ENCODE measurements around the gene APP.

The APP gene

GRCh38 chr21:25967901-25968438, 202.6 kb downstream of the APP start:
- no peak for DNase-seq

GRCh38 chr21:25967181-25967900, 203.2 kb downstream of the APP start:
- no peak for DNase-seq

DNA sequence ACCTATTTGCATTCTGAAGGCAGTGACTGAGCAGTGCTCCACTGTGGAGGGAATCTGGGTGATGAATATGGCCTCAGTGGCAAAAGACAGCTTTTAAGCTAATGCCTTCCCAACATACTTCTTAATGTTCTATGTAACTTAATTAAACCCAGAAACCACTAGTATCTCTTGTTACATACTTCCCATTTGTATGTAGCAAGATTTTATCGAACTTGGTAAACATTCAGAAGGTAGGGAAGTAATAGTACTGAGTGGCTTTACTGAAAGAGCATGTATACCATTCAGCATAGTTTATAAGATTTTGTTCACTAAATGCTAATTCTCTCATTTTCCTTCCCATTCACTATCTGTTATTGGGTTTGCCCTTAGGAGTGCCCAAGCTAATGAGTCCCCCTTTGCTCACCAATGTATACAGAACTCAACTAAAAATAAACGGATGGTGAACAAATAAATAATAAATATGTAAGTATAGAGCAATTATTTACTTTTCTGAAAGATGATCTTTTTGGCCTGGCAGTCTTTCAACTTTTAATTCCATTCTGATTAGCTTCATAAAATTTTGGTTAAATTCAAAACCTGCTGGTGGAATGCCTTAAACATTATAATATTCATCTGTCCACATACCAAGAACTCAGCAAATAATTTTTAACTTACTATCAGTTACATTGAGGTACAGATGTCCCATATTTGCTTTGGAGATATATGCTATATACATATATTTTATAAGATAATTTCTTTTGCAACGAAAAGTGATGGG, 204.4 kb downstream of the APP start:
- DNase-seq = no peak

DNA sequence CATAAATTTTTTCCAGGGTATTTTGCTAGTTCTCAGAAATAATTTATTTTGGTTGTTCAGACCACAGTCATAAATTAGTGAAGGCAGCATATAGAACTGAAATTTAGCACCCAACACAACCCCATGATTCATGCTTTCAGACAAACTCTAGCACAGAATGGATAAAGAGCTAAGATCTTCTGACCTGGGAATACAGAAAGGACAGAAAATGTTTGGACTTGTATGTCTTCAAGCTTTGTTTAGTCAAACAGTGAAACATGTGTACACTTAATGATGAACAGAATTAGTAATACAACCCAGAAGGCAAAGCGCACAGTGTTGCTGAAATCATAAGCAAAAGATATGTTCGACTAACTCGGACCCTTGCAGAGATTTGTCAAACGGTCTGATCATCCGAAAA, 205.6 kb downstream of the APP start:
- no peak for DNase-seq

- DNase-seq = no peak
Observed at GRCh38 chr21:25964015-25964414, 206.6 kb downstream of the APP start.

DNA sequence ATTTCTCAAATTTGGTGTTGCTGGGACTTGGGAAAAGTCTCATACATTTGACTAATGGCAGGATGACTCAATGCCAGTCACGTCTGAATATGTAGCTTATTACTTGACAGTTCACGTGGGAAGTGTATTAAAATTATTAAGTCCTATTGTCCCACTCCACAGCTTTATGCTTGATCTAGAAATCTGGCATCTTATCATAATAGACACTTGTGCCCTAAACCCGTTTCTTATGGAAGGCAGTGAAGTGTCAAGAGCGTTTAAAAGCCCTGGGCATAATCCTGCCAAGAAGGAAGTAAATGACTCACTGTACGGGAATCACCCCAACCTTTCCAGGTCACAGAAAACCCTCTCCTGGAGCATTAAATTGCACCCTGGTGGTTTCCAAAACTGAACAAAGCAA, 207.4 kb downstream of the APP start:
- DNase-seq = no peak

GRCh38 chr21:25961042-25961441, 209.5 kb downstream of the APP start:
- no peak for DNase-seq

GRCh38 chr21:25960402-25960801, 210.2 kb downstream of the APP start:
- DNase-seq = no peak

GRCh38 chr21:25959799-25960198, 210.8 kb downstream of the APP start:
- DNase-seq = no peak

GRCh38 chr21:25956993-25957714, 213.4 kb downstream of the APP start:
- DNase-seq = no peak

DNA sequence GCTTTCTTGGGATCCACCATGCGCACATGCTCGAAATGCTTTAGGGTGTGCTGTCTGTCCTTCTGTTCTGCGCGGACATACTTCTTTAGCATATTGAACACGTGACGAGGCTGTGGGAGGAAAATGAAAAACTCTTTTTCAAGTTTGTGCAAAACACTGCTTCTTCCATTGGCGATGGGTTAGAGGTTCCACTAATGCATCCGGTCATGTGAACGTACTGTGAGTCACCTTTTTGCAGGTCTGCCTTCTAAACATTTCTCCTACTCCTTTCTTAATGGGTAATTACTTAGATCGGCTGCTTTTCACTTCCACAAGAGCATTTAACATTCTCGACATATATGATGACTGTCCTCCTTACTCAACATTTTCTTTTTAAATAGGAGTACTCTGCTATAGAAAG, 214.9 kb downstream of the APP start:
- no peak for DNase-seq

DNA sequence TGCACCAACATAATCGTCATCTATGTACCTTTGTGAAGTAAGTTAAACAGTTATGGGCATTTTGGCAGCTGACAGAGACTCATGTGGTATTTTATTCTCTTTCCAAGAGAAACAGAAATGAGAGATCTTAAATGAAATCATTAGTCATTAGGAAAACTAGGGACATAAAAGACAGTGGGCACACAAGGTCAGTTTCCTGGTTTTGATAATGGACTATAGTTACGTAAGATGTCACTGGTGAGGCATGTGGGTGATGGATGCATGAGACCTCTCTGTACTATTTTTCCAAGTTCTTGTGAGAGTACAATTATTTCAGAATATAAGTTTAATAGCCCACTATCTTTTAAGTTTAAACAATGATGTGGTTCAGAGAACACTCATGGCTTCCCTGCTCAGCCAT, 216.9 kb downstream of the APP start:
- DNase-seq = no peak

- no peak for DNase-seq
Observed at GRCh38 chr21:25953196-25953595, 217.4 kb downstream of the APP start.

DNA sequence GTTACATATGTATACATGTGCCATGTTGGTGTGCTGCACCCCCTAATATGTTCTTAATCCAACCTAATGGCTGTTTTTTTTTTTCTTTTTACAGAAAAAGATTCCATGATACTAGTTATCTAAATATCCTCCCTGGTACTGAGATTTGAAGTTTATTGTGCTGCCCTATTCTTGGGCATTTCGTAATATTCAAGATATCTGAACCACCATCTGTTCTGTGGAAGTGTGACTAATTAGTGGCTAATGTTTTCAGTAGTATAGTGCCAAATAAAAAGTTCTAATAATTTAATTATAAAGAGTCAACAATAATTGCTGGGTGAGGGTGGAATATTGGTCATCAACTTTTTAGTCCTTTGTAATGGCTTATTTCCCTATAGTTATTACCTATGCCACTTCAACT, 218.3 kb downstream of the APP start:
- DNase-seq = no peak

DNA sequence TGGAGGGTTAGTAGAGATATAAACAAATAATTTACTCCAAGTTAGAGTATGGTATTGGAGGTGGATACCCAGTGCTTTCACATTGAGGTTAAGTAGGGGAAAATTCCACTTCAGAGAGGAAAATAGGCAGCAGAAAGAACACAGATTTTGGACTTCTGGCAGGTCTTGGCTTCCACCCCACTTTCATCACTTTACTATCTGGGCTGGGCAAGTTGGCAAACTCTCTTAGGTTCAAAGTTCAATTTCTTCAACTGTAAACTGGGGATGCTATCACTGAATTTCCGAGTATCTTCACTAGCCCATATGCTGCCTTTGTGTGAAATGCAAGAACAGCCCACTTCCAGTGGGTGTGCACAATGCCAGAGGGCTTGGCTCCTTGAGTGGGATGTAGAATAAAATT, 220.9 kb downstream of the APP start:
- no peak for DNase-seq

- no peak for DNase-seq
Observed at GRCh38 chr21:25944672-25945213, 225.8 kb downstream of the APP start.

- DNase-seq = no peak
Observed at GRCh38 chr21:25944082-25944481, 226.5 kb downstream of the APP start.

GRCh38 chr21:25942135-25942534, 228.4 kb downstream of the APP start:
- no peak for DNase-seq

GRCh38 chr21:25939396-25939761, 231.2 kb downstream of the APP start:
- no peak for DNase-seq

DNA sequence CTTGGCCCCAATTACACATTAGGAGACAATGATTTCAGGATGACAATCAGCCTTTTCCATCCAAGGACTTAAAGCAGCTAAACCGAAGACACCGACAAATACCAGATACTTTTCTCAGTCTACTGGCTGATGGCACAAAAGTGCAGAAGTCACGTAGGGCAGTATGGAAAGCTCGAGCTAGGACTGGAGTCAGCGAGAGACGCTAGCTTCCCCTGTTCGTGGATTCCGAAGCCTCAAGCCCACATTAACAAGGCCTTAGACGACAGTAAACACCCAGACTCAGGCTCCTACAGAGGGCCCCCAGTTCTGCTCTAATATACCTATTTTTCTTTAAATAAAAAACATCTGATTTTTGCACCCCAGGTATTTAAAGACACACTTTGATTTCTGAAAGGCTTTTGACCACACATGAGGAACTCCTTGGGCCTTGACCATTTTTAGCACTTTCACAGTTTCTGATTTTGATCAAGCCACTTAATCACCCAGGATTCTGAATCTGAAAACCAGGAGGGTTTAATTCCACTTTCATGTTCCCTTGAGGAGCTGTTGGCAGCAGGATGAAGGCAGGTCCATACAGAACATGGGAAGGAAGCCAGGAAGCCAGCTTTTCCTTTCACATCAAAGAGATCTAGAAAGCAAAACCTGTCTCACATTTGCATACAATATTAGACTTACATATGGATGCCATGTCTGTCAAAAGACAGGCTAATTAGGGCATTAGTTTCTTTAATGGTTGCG, 231.7 kb downstream of the APP start:
- DNase-seq = no peak

DNA sequence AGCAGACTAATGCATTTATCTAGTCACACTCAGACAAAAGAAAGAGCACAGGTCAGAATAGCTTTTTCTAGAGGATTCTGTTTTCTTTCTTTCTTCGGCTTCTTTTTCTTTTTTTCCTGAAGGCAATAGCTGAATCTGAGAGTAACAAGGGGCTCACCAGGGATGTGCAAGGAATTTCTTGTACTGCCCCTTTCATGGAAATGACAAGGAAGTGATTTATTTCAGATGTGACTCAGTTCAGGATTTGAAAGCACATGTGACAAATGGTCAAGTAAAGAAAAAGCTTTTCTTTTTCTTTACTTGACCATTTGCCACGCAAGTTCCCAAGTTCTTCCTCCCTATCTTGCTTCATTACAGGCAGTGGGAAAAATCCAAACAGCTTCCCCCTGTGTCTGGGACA, 233.8 kb downstream of the APP start:
- DNase-seq = no peak

DNA sequence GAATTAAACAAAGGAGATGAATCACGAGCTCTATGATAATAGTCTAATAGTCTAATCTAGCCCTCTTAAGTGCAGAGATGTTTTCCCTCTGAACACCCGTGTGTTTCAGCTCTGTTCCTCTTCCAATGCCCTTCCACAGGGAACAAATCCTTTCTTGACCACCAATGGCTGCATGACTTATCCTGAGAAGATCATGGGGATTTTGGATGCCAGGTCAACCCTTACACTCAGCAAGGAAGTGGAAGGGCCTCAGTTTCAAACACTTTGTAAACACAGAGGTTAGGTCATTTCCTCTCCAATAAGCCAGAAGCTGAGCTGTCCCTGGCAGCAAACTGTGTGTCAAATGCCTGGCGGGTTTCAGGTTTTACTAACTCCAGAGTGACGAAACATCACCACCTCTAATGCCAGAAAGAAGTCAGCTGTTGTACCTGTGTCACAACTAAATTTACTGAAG, 235.8 kb downstream of the APP start:
- no peak for DNase-seq

DNA sequence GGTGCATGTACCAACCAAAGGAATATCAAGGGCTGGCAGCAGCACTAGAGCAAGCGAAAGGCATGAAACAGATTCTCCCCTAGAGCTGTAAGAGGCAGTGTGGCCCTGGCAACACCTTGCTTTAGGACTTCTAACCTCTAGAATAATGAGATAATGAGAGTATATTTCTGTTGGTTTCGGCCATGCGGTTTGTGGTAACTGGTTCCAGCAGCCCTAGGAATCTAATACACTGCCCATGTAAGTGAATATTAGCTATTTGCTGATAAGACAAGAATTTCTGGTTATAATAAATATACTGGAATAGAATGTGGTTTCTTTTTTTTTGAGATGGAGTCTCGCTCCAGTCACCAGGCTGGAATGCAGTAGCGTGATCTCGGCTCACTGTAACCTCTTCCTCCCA, 236.4 kb downstream of the APP start:
- DNase-seq = no peak

Measured in NCI-H1930 (cell line).